Smooth muscle cell (in vitro differentiated cells): ENCODE measurements around the gene STAM. TPM values are rescaled to one million over a fixed set of nuclear protein-coding genes. Genes with fewer than 3 reads are reported as not detected.

Experiments used
- DNase-seq: peaks from one replicate; lab custom pipeline; 2025; ENCODE audit not compliant: unreplicated experiment; lab: John Stamatoyannopoulos, UW
- H2AFZ ChIP-seq: fragments of 200-600 bp; sonication (generic); 2 replicates; pipeline ENCODE4 v1.6.0; 2016; ENCODE audit warnings: antibody characterized with exemption, low read depth, mild to moderate bottlenecking
- H3F3A ChIP-seq: fragments of 200-600 bp; sonication (generic); 2 replicates; pipeline ENCODE4 v1.6.0; 2017; ENCODE audit warnings: antibody characterized with exemption, low read depth
- H3K27ac ChIP-seq: fragments of 200-600 bp; sonication (generic); 2 replicates; pipeline ENCODE4 v1.5.1; 2016; ENCODE audit warnings: low read depth, mild to moderate bottlenecking
- H3K27me3 ChIP-seq: fragments of 200-600 bp; sonication (generic); 2 replicates; pipeline ENCODE4 v1.6.1; 2016; ENCODE audit warnings: low read depth, mild to moderate bottlenecking
- H3K36me3 ChIP-seq: fragments of 200-600 bp; sonication (generic); 2 replicates; pipeline ENCODE4 v1.5.1; 2016; ENCODE audit warnings: low read depth
- H3K4me1 ChIP-seq: fragments of 200-600 bp; sonication (generic); 2 replicates; pipeline ENCODE4 v1.5.1; 2016; ENCODE audit warnings: low read depth
- H3K4me2 ChIP-seq: fragments of 200-600 bp; sonication (generic); 2 replicates; pipeline ENCODE4 v1.6.0; 2016; ENCODE audit warnings: mild to moderate bottlenecking
- H3K4me3 ChIP-seq: fragments of 200-600 bp; sonication (generic); 2 replicates; pipeline ENCODE4 v1.5.1; 2016; ENCODE audit warnings: mild to moderate bottlenecking
- H3K79me2 ChIP-seq: fragments of 200-600 bp; sonication (generic); 2 replicates; pipeline ENCODE4 v1.6.0; 2016; ENCODE audit warnings: low read depth, mild to moderate bottlenecking
- H3K9ac ChIP-seq: fragments of 200-600 bp; sonication (generic); 2 replicates; pipeline ENCODE4 v1.6.0; 2016; ENCODE audit warnings: low read depth
- H3K9me3 ChIP-seq: fragments of 200-600 bp; sonication (generic); replicated peaks from 2 replicates; pipeline ENCODE4 v1.5.1; 2016; ENCODE audit warnings: low read depth
- H4K20me1 ChIP-seq: fragments of 200-600 bp; sonication (generic); 2 replicates; pipeline ENCODE4 v1.6.0; 2016; ENCODE audit warnings: low read depth
- WGBS: methylation state at CpG from one replicate; pipeline ENCODE4 v1.1.7; 2016; ENCODE audit warnings: low lambda C conversion rate; 5-methylcytosine and 5-hydroxymethylcytosine counted together
- polyA plus RNA-seq: library from polyadenylated mRNA; unstranded; fragments of >200 nt; fragmentation: Nextera tagmentation; extraction: Ambion mirVana; gene quantifications from 2 replicates; pipeline ENCODE4 v1.2.1, GENCODE V29; 2016
- total RNA-seq: library from RNA; depleted of rRNA; stranded (reverse); fragments of >200 nt; gene quantifications from 2 replicates; pipeline ENCODE4 v1.2.3, GENCODE V29; 2014
- TF ChIP-seq, protein P1 (sequence below): fragments of 200-600 bp; sonication (generic); IDR thresholded peaks from 2 replicates; pipeline ENCODE4 v1.5.1; 2017; ENCODE audit warnings: borderline replicate concordance, mild to moderate bottlenecking, antibody characterized with exemption; ENCODE audit not compliant: insufficient read depth, poor library complexity, severe bottlenecking

STAM gene
- total and polyA plus RNA-seq, 2 experiments from 2014 or later, result 16.0 to 30.2 TPM

DNA sequence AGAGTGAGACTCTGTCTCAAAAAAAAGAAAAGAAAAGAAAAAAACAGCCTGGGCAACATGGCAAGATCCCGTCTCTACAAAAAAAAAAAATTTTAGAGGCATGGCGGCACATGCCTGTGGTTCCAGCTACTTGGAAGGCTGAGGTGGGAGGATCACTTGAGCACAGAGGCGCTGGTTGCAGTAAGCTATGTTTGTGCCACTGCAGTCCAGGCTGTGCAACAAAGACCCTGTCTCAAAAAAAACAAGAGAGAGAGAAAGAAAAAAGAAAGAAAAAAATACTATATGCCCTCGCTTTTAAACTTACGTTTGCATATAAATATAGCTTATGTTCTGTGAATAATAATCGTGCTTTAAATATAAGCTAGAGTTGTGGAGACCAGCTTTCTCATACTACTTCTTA is 38.0 kb upstream of the STAM start:
- no peaks in the 10 kb centered on the region for H3K9me3 ChIP-seq
- H3K4me1 ChIP-seq, result no peaks in the 10 kb centered on the region
- no peak overlapping the region for H2AFZ ChIP-seq
- no peaks in the 10 kb centered on the region for H3K27me3 ChIP-seq
- peaks cover 3% of the 10 kb centered on the region for H4K20me1 ChIP-seq
- no peak overlapping the region for H3K4me3 ChIP-seq
- 91% methylated on average over 6 of the region's 6 CpGs for WGBS
- TF ChIP-seq, protein P1, sequence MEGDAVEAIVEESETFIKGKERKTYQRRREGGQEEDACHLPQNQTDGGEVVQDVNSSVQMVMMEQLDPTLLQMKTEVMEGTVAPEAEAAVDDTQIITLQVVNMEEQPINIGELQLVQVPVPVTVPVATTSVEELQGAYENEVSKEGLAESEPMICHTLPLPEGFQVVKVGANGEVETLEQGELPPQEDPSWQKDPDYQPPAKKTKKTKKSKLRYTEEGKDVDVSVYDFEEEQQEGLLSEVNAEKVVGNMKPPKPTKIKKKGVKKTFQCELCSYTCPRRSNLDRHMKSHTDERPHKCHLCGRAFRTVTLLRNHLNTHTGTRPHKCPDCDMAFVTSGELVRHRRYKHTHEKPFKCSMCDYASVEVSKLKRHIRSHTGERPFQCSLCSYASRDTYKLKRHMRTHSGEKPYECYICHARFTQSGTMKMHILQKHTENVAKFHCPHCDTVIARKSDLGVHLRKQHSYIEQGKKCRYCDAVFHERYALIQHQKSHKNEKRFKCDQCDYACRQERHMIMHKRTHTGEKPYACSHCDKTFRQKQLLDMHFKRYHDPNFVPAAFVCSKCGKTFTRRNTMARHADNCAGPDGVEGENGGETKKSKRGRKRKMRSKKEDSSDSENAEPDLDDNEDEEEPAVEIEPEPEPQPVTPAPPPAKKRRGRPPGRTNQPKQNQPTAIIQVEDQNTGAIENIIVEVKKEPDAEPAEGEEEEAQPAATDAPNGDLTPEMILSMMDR, result no peak
- no peaks in the 10 kb centered on the region for H3K36me3 ChIP-seq
- H3K4me2 ChIP-seq, result no peak overlapping the region
- H3F3A ChIP-seq, result no peaks in the 10 kb centered on the region
- DNase-seq, result no peak
- H3K9ac ChIP-seq, result no peak overlapping the region
- no peaks in the 10 kb centered on the region for H3K79me2 ChIP-seq
- H3K27ac ChIP-seq, result no peak overlapping the region

DNA sequence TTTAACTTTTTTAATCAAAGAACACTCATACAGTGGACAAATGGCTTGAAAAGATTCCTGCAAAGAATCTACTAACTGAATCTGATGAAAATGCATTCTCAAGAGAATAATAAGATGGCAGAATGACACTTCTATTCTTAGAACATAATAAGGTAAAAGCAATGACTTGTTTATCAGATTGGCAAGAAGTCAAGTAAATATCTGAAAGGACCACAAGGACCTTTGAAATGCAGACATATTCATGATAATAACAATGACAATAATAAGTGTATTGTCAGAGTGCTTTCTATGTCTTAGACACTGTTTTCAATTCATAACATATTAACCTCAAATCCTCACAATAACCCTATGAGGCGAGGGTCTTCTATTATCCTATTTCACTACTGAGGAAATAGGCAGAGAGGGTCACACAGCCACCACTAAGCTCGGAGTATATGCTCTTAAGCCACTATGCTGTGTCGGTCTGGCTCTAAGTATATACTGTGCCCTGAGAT is 37.4 kb upstream of the STAM start:
- no peak for DNase-seq
- 95% methylated on average over 3 of the region's 3 CpGs for WGBS
- H3K27me3 ChIP-seq, result no peaks in the 10 kb centered on the region
- H3K79me2 ChIP-seq, result no peaks in the 10 kb centered on the region
- H3K9me3 ChIP-seq, result no peaks in the 10 kb centered on the region
- H3K4me1 ChIP-seq, result no peaks in the 10 kb centered on the region
- H3K36me3 ChIP-seq, result no peaks in the 10 kb centered on the region
- H3K4me3 ChIP-seq, result no peak overlapping the region
- no peak overlapping the region for H3K9ac ChIP-seq
- H3K27ac ChIP-seq, result no peak overlapping the region
- no peak overlapping the region for H3K4me2 ChIP-seq
- TF ChIP-seq, protein P1, result no peak
- H3F3A ChIP-seq, result no peaks in the 10 kb centered on the region
- H2AFZ ChIP-seq, result no peak overlapping the region
- H4K20me1 ChIP-seq, result peaks cover 3% of the 10 kb centered on the region

DNA sequence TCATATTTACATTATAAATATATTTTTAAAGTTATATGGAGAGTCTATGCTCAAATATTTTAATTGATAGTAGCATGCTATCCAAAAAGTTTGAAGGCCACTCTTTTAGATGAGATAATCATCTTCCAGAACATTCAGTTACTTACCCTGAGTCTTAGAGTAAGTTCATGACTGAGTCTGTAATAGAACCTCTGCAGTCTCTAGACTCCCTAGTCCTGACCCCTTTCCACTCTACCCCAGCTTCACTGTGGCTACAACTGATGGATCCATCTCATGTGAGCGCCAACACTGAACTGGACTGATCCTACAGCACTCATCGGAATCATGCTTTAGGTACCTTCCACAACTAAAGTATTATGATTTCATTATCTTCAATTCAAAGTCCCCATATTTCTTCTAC is 36.9 kb upstream of the STAM start:
- no peak overlapping the region for H3K9ac ChIP-seq
- no peak overlapping the region for H3K4me2 ChIP-seq
- no peak for DNase-seq
- no peaks in the 10 kb centered on the region for H3K9me3 ChIP-seq
- H2AFZ ChIP-seq, result no peak overlapping the region
- H4K20me1 ChIP-seq, result peaks cover 3% of the 10 kb centered on the region
- no peaks in the 10 kb centered on the region for H3F3A ChIP-seq
- H3K36me3 ChIP-seq, result no peaks in the 10 kb centered on the region
- TF ChIP-seq, protein P1, result no peak
- no peak overlapping the region for H3K4me3 ChIP-seq
- 72% methylated on average over 2 of the region's 2 CpGs for WGBS
- no peaks in the 10 kb centered on the region for H3K27me3 ChIP-seq
- no peak overlapping the region for H3K27ac ChIP-seq
- H3K79me2 ChIP-seq, result no peaks in the 10 kb centered on the region
- no peaks in the 10 kb centered on the region for H3K4me1 ChIP-seq

DNA sequence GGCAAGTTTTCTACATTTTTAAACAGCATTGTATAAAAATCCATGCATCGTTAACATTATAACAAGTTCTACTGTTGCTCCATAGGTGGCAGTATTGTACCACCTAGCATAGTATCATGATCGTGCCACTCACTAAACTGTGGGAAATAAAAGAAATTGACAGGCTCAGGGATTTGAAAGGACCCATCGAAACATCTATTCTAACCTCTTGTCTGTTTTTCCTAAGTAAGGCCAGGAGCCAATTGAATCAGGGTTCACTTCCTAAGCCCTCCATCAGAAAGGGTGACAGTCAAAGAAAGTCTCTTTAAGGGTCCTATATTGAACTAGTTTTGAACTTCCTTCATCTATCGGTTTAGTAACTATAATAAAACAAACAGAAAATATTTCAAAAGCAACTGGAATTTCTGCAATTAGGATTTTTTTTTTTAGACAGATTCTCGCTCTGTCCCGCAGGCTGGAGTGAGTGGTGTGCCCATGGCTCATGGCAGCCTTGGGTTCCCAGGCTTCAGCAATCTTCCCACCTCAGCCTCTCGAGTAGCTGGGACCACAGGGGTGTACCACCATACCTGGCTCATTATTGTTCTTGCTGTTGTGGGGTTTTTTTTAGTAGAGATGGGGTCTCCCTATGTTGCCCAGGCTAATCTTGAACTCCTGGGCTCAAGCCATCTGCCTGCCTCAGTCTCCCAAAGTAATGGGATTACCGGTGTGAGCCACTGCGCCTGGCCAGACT is 36.2 kb upstream of the STAM start:
- TF ChIP-seq, protein P1, result peak; percentile 90
- Histone ChIP-seq H3K4me2 (no peak overlapping the region), H3K79me2 (no peaks in the 10 kb centered on the region), H3K4me3 (no peak overlapping the region), H3K4me1 (no peaks in the 10 kb centered on the region), H3K9me3 (no peaks in the 10 kb centered on the region), H3K9ac (no peak overlapping the region), H3K36me3 (no peaks in the 10 kb centered on the region), H3F3A (no peaks in the 10 kb centered on the region), H3K27me3 (no peaks in the 10 kb centered on the region), H4K20me1 (peaks cover 3% of the 10 kb centered on the region), H3K27ac (no peak overlapping the region), H2AFZ (no peak overlapping the region)
- 71% methylated on average over 9 of the region's 9 CpGs for WGBS
- no peak for DNase-seq
